T-helper 22 cell (primary cell): Measurements from ENCODE around the gene CXADR.
"Not testable (repeated sequence)": the region's sequence is repeated elsewhere in the genome, so short reads cannot be mapped to it uniquely, and the experiment has no call there.

Experiments
- DNase-seq: peaks from one replicate; pipeline ENCODE4 v3.0.0-alpha.2; 2020; ENCODE audit warnings: low read depth

Gene CXADR

DNA sequence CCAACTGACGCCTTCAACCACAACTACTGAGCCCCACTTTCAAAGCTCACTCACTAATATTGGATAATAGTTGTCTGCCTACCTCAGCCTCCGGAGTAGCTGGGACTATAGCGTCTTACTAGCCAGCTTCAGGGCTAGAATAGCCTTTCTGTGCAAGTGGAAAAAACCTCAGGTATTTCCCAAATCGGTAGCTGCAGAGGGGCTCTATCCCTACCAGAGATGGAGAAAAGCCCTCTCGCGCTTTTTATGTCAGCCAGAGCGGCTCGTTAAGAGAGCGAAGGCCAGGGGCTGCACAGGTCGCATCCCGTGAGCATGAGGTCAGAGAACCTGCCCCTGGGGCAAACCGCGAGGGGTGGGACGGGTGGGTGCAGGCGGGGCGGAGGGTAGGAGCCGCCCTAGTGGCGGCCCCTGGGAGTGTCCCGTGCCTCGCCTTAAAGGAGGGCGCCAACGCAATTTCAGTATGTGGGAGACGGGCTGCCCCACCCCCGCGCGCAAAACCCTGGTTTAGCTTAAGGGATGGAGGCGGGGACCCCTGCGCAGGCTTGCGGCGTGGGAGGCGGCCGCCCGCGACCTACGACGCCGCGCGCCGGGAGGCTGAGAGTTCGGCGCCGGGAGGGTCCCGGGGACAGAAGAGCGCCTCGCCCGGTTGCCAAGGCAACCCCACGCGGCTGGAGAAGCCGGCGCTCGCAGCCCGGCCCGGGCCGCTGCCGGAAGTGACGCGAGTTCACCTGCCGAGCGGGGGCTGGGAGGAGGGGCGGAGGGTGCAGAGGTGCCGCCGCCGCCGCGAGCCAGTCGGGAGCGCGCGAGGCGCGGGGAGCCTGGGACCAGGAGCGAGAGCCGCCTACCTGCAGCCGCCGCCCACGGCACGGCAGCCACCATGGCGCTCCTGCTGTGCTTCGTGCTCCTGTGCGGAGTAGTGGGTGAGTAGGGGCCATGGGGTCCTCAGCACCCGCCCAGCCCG lies at the start of gene CXADR:
CXADR (plus strand) TSS at position 791 of the 961 bp plus-strand sequence; CDS start at position 878, 87 bp downstream.
- DNase-seq = peak; percentile 68

- no peak for DNase-seq
Measured at GRCh38 chr21:17466166-17466565, 46.7 kb upstream of the CXADR start.

- DNase-seq = no peak
Measured at GRCh38 chr21:17467392-17467791, 45.5 kb upstream of the CXADR start.

DNA sequence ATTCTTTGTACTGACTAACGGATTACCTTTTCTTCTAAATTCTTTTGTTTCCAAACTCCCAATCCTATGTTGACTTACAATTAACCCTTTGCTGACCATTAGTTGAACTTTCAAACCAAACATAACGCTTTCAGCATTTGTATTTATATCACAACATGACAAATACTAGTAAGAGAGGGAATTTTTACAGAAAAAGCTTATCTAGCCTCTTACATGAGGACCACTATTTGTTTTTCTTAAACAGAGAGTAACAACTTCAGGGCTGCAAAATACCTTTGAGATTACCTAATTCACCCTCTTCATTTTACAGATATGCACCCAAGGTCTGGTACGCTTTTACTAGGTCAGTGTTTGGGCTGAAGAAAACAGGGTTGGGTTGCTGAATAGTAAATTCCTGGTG lies 45.0 kb upstream of the CXADR start:
- DNase-seq = no peak

DNA sequence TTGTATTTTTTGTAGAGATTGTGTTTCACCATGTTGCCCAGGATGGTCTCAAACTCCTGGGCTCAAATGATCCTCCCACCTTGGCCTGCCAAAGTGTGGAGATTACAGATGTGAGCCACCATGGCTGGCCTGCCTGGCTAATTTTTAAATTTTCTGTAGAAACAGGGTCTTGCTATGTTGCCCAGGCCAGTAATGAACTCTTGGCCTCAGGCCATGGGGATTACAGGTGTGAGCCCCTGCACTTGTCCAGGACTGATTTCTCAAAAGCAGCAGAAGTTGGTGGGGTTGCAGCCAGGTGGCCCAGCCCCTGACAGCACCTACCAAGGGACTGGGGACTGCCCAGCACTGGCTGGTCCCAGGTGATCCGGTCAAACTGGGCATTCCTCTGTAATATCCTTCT lies 44.1 kb upstream of the CXADR start:
- no peak for DNase-seq

GRCh38 chr21:17469727-17470126 lies 43.1 kb upstream of the CXADR start:
- DNase-seq = no peak

DNA sequence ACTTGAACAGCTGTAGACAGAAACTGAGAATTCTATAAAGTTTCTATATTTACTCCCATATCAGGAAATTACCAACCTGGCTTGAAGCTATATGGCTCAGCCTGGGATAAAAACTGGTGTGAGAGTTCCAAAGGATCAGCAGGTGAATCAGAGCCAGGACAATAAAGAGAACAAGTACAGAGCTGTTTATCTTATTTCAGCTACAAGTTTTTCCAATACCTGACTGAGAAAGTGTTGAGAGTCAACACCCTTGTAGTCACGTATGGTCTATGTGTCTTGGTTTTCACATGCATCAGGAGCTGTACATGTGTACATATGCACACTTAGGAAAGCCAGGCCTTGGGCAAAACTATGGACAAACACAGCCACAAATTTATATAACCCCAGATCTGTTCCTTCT lies 40.7 kb upstream of the CXADR start:
- DNase-seq = no peak

- no peak for DNase-seq
Measured at GRCh38 chr21:17472592-17473271, 40.1 kb upstream of the CXADR start.

GRCh38 chr21:17476006-17476405 lies 36.8 kb upstream of the CXADR start:
- no peak for DNase-seq

DNA sequence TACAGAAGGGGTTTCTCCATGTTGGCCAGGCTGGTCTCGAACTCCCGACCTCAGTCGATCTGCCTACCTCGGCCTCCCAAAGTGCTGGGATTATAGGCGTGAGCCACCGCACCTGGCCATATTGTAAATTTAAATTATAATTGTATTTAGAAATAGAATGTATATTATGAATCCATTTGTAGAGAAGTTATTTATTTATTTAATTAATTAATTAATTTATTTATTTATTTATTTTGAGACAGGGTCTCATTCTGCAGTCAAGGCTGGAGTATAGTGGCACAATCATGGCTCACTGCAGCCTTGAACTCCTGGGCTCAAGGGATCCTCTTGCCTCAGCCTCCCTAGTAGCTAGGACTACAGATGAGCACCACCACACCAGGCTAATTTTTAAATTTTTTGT lies 34.7 kb upstream of the CXADR start:
- DNase-seq = not testable (repeated sequence)

DNA sequence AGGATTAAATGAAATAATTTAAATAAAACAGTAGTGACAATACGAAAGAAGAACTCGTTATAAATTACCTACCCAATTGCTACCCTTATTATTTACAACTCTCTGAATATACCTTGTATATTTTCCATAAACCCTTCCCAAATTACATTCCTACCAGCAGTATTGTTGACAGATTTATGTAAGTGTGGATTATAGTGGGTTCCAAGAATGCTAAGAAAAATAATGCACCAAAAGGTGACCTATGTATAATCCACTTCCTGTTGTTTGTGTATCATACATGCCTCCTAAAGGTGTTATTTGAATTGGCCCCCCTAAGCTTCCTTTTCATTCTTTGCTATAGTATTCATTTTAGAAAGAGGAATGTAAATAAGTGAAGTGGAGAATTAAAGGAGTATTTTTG lies 33.2 kb upstream of the CXADR start:
- DNase-seq = no peak

DNA sequence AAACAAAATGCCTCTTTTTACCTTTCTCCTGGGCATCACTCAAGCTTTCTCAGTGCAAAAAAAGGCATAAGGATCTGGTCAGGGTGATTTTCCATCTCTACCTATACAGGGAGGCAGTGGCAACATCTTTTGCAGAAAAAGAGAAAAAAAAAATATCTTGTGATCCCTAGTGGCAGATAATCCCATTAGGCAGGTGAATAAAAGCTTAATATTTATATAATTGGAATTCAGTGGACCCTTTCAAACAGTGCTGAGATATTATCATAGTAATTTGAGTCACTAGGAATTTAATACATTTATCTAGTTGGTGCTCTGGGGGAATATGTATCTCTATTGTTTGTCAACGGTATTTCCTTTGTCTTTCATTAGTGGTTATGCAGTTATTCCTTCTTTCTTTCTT lies 29.9 kb upstream of the CXADR start:
- no peak for DNase-seq

DNA sequence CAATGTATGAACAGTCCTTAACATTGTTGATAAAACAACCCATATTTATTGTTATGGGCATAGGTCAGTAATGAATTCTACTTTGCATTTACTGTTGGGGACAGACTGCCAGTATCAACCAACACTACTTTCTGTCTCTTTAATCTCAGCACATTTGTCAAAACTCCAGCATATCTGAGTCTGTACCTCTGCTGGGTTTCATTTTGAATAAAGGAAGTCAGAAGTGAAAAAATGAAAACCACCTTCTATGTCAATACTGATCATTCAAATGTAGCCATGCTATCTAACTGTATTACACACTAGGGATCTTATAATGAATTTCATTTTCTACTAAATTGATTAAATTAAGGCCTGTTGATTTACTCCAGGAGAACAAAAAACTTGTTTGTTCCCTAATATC lies 24.2 kb upstream of the CXADR start:
- no peak for DNase-seq

DNA sequence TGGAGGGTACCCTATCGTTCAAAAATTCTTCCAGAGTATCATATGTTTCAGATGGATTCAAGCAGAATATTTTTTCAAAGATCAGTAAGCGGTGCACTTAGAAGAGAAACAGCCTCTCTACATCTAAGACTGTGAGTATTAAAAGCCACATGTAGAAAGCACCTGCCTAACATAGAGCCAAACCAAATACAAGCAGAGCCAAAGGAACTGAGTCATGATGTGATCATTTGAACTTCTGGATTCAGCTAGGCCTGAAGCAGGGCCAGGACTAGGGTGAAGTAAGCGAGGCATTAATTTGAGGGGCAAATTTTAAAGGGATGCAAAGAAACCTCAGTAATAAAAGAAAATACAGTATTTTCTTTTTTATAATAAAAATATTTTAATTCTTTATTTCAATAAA lies 23.3 kb upstream of the CXADR start:
- not testable (repeated sequence) for DNase-seq

DNA sequence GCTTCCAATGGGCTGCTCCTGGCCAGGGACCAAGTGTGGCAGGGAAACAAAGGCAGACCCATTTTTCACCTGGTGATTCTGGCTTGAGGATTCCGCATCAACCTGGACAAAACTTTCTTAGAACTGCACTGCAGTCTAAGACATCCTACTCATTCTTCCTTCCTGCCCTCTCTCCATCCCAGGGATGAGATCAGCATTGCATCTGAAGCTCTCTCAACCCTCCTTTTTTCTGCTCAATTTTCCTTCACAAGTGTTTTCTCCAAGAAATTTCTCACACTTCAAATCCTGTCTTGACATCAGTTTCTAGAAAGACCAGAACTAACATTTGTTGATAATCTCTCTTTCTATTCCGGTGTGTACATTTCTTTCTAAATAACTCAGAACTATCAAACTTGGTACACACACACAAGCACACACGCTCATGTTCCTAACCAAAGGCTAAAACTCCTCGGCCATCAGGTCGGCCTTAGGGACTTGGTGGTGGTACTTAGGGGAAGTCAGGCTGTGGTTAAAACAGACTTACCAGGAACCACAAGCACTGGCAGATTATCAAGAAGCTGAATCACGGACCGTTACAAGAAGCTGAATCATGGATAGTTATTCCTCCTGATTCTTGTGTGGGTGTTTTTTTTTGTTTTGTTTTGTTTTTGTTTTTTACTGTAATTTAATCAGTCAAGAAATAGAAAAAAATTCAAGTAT lies 21.0 kb upstream of the CXADR start:
- DNase-seq = no peak

DNA sequence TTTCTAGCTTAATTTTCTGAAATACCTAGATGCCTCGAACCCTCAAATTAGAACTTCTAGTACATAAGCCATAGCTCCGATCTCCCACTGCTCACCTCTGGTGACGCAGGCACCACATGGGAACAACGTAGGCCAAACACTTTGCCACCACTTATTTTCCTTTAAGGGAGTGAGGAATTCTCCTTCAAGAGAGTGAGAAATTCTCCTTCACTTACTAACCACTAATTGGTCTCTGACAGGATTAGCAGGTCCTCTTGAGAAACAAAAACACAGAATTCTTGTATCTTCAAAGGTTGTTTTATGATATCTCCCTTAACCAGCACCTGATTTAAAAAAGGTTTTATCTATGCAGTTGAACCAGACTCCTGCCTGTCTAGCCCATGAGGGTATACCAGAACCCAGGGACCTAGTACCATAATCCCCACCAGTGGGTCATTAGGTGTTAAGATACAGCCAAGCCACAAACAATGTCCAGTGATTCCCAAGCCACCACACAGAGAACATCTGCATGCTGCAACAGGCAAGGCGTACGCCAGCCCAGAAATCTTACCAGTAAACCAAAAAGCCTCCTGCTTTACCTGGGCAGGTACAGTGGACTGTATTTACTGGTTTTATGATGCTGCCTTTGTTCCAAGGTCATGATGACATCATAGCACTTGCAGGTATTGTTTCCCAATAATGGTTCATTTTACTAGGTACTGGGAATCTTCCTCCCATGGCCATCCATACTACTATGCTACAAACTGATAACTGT lies 20.3 kb upstream of the CXADR start:
- DNase-seq = no peak

- DNase-seq = no peak
Measured at GRCh38 chr21:17494051-17494450, 18.8 kb upstream of the CXADR start.

DNA sequence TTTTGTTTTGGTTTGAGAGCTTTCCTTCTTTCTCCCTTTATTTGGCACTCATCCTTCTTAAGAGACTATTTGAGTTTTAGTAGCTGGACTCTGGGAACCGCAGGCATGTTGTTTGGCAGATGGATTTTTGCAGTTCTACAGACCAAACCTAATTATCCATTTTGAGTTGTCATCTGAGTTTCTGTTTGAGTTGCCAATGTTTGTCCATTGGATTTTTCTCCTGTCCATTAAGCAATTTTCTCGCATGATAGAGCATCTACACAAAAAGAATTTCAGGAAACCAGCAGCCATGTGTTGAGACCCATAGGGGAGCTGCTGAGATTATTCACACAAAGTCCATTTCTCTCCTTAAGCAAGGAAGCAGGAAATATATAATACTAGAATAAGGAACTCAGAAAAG lies 17.2 kb upstream of the CXADR start:
- no peak for DNase-seq

GRCh38 chr21:17497316-17497715 lies 15.5 kb upstream of the CXADR start:
- no peak for DNase-seq

- DNase-seq = no peak
Measured at GRCh38 chr21:17498586-17498985, 14.3 kb upstream of the CXADR start.

- no peak for DNase-seq
Measured at GRCh38 chr21:17501107-17502006, 11.5 kb upstream of the CXADR start.
